LNCAP (cell line): Measurements from ENCODE around the gene CPD.

Source experiments
- CTCF ChIP-seq: fragments of 450-650 bp; IDR thresholded peaks from 2 replicates; pipeline ENCODE4 v1.5.1; 2017; ENCODE audit warnings: mild to moderate bottlenecking

Gene CPD

GRCh38 chr17:30375661-30376060 lies 3.1 kb upstream of the CPD start:
- TF ChIP-seq CTCF, result no peak

GRCh38 chr17:30376621-30377452 lies 1.9 kb upstream of the CPD start:
- TF ChIP-seq CTCF, result no peak

GRCh38 chr17:30377574-30378240 lies 1.0 kb upstream of the CPD start:
- no peak for TF ChIP-seq CTCF

GRCh38 chr17:30378241-30378824 lies 394 bp upstream of the CPD start:
- no peak for TF ChIP-seq CTCF

GRCh38 chr17:30379303-30379902 lies 676 bp downstream of the CPD start:
- TF ChIP-seq CTCF, result no peak

GRCh38 chr17:30379903-30380381 lies 1.2 kb downstream of the CPD start:
- no peak for TF ChIP-seq CTCF

GRCh38 chr17:30380643-30381339 lies 2.1 kb downstream of the CPD start:
- no peak for TF ChIP-seq CTCF
